HepG2 (cell line): Measurements from ENCODE around the gene VWCE. TPM values are rescaled to one million over a fixed set of nuclear protein-coding genes. Genes with fewer than 3 reads are reported as not detected.

Experiments
- CHD4 ChIP-seq: fragments of 200-600 bp; sonication (generic); IDR thresholded peaks from 2 replicates; pipeline ENCODE4 v1.7.0; 2017; ENCODE audit warnings: mild to moderate bottlenecking, low read length, borderline replicate concordance
- HHEX ChIP-seq: IDR thresholded peaks from 2 replicates; pipeline ENCODE4 v1.6.1; 2016; ENCODE audit warnings: control low read depth
- MXI1 ChIP-seq: IDR thresholded peaks from 3 replicates; pipeline ENCODE4 v1.6.1; 2012; ENCODE audit warnings: low read depth, low read length, inconsistent platforms, borderline replicate concordance
- PHF5A ChIP-seq: IDR thresholded peaks from one replicate; pipeline ENCODE4 v1.6.1; 2018; ENCODE audit warnings: low read depth, missing genetic modification reagents; ENCODE audit not compliant: unreplicated experiment
- SRSF1 ChIP-seq: fragments of 200-400 bp; formaldehyde crosslinking; optimal IDR thresholded peaks from 2 replicates; pipeline ENCODE3; 2017; ENCODE audit warnings: mild to moderate bottlenecking, low read depth, low read length, moderate library complexity
- THAP11 ChIP-seq: IDR thresholded peaks from 2 replicates; pipeline ENCODE4 v1.6.1; 2016; ENCODE audit warnings: missing biosample characterization, missing genetic modification reagents
- ZNF124 ChIP-seq: sonication (generic); formaldehyde crosslinking; IDR thresholded peaks from 2 replicates; pipeline ENCODE4 v1.4.0; 2020; ENCODE audit warnings: missing genetic modification reagents
- polyA plus RNA-seq, 8 experiments: library from polyadenylated mRNA; depleted of rRNA in 3 of 8; stranded (reverse) in 7 of 8; unstranded in 1 of 8; fragments of >200 nt; fragmentation: Illumina TruSeq in 4 of 8; extraction: Trizol in 4 of 8; gene quantifications; 2 replicates each; pipeline versions ENCODE4 v1.2.1 to v1.2.3, GENCODE V29; 2011 to 2016; ENCODE audit warnings: low read depth in 4 of 8, missing spikeins in 1 of 8, mixed read lengths in 1 of 8; ENCODE audit not compliant: insufficient read depth in 1 of 8
- total RNA-seq, 5 experiments: library from RNA; depleted of rRNA; stranded (reverse); fragments of >200 nt; fragmentation: Illumina TruSeq; extraction: Trizol; gene quantifications; 2 replicates each; pipeline ENCODE4 v1.2.3, GENCODE V29; 2016; ENCODE audit warnings: low read depth in 1 of 5
- TF ChIP-seq, protein P1 (sequence below): IDR thresholded peaks from 2 replicates; pipeline ENCODE4 v1.6.1; 2016; ENCODE audit warnings: low read depth, missing genetic modification reagents, missing compliant biosample characterization
- TF ChIP-seq, protein P2 (sequence below): sonication (generic); formaldehyde crosslinking; IDR thresholded peaks from 2 replicates; pipeline ENCODE4 v1.5.0; 2020; ENCODE audit warnings: mild to moderate bottlenecking, missing genetic modification reagents
- TF ChIP-seq, protein P3 (sequence below): fragments of 450-650 bp; IDR thresholded peaks from 2 replicates; pipeline ENCODE4 v1.6.1; 2016
- TF ChIP-seq, protein P4 (sequence below): sonication (generic); formaldehyde crosslinking; IDR thresholded peaks from 2 replicates; pipeline ENCODE4 v1.5.1; 2020; ENCODE audit warnings: missing genetic modification reagents, mild to moderate bottlenecking, borderline replicate concordance
- TF ChIP-seq, protein P5 (sequence below), 2 experiments: sonication (generic) in 1 of 2; formaldehyde crosslinking in 1 of 2; IDR thresholded peaks; 2 replicates each; pipeline versions ENCODE4 v1.4.0 to v1.6.1; 2016 to 2020; ENCODE audit warnings: borderline replicate concordance in 1 of 2, low read depth in 1 of 2, mild to moderate bottlenecking in 1 of 2, missing genetic modification reagents in 1 of 2

The VWCE gene
- total and polyA plus RNA-seq, 2 of the 13 experiments (the other 11 are each of a cell fraction or from before 2014, with no cell fraction given), result 27.6 to 58.3 TPM

DNA sequence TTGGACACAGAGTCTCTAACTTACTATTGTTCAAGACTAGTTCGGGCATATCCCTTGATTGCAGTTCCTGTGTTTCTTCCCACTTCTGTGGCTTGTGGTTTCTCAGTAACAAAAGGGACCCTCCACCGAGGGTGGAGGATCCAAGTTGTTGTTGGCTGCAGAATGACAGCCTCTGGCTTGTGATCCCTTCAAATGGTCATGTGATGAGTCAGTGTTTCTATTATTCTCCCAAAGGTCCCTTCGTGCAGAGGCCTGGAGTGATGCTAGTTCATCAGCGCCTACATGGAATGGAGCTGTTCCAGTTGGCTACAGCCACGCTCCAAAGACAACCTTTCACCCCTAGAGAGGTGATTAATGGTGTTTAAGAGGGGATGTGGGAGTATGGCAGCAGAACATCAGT lies 2.6 kb upstream of the VWCE start (continued):
- TF ChIP-seq, protein P1, sequence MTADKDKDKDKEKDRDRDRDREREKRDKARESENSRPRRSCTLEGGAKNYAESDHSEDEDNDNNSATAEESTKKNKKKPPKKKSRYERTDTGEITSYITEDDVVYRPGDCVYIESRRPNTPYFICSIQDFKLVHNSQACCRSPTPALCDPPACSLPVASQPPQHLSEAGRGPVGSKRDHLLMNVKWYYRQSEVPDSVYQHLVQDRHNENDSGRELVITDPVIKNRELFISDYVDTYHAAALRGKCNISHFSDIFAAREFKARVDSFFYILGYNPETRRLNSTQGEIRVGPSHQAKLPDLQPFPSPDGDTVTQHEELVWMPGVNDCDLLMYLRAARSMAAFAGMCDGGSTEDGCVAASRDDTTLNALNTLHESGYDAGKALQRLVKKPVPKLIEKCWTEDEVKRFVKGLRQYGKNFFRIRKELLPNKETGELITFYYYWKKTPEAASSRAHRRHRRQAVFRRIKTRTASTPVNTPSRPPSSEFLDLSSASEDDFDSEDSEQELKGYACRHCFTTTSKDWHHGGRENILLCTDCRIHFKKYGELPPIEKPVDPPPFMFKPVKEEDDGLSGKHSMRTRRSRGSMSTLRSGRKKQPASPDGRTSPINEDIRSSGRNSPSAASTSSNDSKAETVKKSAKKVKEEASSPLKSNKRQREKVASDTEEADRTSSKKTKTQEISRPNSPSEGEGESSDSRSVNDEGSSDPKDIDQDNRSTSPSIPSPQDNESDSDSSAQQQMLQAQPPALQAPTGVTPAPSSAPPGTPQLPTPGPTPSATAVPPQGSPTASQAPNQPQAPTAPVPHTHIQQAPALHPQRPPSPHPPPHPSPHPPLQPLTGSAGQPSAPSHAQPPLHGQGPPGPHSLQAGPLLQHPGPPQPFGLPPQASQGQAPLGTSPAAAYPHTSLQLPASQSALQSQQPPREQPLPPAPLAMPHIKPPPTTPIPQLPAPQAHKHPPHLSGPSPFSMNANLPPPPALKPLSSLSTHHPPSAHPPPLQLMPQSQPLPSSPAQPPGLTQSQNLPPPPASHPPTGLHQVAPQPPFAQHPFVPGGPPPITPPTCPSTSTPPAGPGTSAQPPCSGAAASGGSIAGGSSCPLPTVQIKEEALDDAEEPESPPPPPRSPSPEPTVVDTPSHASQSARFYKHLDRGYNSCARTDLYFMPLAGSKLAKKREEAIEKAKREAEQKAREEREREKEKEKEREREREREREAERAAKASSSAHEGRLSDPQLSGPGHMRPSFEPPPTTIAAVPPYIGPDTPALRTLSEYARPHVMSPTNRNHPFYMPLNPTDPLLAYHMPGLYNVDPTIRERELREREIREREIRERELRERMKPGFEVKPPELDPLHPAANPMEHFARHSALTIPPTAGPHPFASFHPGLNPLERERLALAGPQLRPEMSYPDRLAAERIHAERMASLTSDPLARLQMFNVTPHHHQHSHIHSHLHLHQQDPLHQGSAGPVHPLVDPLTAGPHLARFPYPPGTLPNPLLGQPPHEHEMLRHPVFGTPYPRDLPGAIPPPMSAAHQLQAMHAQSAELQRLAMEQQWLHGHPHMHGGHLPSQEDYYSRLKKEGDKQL (CRISPR knock-in tag), result no peak
- TF ChIP-seq, protein P2, sequence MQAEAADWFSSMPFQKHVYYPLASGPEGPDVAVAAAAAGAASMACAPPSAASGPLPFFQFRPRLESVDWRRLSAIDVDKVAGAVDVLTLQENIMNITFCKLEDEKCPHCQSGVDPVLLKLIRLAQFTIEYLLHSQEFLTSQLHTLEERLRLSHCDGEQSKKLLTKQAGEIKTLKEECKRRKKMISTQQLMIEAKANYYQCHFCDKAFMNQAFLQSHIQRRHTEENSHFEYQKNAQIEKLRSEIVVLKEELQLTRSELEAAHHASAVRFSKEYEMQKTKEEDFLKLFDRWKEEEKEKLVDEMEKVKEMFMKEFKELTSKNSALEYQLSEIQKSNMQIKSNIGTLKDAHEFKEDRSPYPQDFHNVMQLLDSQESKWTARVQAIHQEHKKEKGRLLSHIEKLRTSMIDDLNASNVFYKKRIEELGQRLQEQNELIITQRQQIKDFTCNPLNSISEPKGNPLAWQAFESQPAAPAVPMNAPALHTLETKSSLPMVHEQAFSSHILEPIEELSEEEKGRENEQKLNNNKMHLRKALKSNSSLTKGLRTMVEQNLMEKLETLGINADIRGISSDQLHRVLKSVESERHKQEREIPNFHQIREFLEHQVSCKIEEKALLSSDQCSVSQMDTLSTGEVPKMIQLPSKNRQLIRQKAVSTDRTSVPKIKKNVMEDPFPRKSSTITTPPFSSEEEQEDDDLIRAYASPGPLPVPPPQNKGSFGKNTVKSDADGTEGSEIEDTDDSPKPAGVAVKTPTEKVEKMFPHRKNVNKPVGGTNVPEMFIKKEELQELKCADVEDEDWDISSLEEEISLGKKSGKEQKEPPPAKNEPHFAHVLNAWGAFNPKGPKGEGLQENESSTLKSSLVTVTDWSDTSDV (CRISPR knock-in tag), result no peak
- TF ChIP-seq SRSF1 (no peak), THAP11 (CRISPR knock-in tag) (no peak), CHD4 (0 out of 2 replicates have a peak, but pooled peaks have one; percentile 9), HHEX (CRISPR knock-in tag) (no peak), MXI1 (no peak), PHF5A (CRISPR knock-in tag) (no peak), ZNF124 (CRISPR knock-in tag) (peak; percentile 66; the same call in 1 of the 2 replicates)
- TF ChIP-seq, protein P3, sequence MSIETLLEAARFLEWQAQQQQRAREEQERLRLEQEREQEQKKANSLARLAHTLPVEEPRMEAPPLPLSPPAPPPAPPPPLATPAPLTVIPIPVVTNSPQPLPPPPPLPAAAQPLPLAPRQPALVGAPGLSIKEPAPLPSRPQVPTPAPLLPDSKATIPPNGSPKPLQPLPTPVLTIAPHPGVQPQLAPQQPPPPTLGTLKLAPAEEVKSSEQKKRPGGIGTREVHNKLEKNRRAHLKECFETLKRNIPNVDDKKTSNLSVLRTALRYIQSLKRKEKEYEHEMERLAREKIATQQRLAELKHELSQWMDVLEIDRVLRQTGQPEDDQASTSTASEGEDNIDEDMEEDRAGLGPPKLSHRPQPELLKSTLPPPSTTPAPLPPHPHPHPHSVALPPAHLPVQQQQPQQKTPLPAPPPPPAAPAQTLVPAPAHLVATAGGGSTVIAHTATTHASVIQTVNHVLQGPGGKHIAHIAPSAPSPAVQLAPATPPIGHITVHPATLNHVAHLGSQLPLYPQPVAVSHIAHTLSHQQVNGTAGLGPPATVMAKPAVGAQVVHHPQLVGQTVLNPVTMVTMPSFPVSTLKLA, result no peak
- TF ChIP-seq, protein P4, sequence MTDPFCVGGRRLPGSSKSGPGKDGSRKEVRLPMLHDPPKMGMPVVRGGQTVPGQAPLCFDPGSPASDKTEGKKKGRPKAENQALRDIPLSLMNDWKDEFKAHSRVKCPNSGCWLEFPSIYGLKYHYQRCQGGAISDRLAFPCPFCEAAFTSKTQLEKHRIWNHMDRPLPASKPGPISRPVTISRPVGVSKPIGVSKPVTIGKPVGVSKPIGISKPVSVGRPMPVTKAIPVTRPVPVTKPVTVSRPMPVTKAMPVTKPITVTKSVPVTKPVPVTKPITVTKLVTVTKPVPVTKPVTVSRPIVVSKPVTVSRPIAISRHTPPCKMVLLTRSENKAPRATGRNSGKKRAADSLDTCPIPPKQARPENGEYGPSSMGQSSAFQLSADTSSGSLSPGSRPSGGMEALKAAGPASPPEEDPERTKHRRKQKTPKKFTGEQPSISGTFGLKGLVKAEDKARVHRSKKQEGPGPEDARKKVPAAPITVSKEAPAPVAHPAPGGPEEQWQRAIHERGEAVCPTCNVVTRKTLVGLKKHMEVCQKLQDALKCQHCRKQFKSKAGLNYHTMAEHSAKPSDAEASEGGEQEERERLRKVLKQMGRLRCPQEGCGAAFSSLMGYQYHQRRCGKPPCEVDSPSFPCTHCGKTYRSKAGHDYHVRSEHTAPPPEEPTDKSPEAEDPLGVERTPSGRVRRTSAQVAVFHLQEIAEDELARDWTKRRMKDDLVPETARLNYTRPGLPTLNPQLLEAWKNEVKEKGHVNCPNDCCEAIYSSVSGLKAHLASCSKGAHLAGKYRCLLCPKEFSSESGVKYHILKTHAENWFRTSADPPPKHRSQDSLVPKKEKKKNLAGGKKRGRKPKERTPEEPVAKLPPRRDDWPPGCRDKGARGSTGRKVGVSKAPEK (CRISPR knock-in tag), result no peak
- TF ChIP-seq, protein P5, sequence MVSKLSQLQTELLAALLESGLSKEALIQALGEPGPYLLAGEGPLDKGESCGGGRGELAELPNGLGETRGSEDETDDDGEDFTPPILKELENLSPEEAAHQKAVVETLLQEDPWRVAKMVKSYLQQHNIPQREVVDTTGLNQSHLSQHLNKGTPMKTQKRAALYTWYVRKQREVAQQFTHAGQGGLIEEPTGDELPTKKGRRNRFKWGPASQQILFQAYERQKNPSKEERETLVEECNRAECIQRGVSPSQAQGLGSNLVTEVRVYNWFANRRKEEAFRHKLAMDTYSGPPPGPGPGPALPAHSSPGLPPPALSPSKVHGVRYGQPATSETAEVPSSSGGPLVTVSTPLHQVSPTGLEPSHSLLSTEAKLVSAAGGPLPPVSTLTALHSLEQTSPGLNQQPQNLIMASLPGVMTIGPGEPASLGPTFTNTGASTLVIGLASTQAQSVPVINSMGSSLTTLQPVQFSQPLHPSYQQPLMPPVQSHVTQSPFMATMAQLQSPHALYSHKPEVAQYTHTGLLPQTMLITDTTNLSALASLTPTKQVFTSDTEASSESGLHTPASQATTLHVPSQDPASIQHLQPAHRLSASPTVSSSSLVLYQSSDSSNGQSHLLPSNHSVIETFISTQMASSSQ (IDR thresholded peaks at IDR 0.05; ENCODE audit: low read depth), result no peak
- TF ChIP-seq, protein P5 (CRISPR knock-in tag; IDR thresholded peaks at IDR 0.05; ENCODE audit: borderline replicate concordance), result no peak
